ENCODE results near the gene FAM186B.
A peak's percentile ranks its signal among the peaks of the same experiment; 100 is the strongest.
"Not testable (repeated sequence)": the region's sequence is repeated elsewhere in the genome, so short reads cannot be mapped to it uniquely, and the experiment has no call there.

The FAM186B gene

DNA sequence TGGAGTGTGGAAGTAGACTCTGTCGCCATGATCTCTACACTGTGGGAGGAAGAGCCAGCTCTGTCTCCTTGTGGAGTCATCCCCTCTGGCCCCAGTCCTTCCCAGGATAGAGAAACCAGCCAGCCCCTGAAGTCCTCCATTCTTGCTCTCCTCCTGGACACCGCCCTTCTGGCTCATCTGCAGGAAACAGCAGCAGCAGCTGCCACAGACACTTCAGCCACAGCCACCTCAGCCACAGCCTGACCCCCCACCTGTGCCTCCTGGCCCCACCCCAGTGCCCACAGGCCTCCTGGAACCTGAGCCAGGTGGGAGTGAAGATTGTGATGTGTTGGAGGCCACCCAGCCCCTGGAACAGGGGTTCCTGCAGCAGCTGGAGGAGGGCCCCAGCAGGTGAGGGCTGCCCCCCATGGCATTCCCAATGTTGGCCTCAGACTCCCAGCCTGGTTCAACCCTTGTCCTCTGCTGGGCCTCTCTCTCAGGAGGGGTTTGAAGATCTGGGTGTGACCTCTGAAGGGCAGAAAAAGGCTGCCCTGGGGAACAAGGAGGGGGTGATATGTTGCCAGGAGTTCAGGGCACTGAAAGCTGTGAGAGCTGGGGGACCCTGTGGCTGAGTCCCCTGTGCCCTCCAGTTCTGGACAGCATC, 28.4 kb upstream of the FAM186B start:
- DNase-seq = no peak

- DNase-seq = no peak
Measured at GRCh38 chr12:49632986-49633702, 27.7 kb upstream of the FAM186B start.

DNA sequence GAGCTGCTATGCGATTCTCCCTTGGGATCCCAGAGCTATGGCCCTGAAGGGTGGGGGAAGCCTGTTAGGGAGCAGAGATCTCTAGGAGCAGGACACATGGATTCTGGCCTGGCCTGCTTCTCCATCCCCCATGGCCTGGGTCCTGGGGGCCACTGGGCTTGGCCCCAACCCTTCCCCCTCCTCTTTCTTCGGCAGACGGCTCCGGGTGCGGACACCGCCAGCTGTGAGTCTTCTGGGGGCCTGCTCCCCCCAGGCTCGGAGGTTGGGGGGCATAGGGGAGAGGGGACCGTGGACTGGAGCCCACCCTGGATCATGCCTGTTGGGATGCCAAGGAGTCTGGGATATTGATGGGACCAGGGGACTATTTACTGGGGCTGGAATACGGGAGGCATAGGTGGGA, 27.0 kb upstream of the FAM186B start:
- DNase-seq = no peak

DNA sequence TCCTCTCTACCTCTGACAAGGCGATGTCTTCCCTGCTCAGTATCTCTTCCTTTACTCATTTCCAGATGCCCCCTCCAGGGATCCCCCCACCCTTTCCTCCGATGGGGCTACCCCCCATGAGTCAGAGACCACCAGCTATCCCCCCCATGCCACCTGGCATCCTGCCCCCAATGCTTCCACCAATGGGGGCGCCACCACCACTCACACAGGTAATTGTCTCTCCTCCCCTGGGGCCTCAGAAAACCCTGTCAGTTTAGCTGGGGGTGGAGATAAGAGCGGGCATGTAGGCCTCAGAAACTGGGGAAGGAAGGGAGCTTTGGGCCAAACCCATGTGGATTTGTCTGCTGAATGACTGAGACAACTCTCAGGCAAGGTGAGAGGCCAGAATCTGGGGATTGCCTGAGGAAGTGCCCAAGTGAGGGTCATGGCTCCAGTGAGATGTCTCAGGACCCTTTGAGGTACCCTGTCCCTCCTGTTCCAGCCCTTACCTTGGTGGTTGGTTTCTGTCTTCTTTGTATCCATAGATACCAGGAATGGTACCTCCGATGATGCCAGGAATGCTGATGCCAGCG, 26.0 kb upstream of the FAM186B start:
- no peak for DNase-seq

DNA sequence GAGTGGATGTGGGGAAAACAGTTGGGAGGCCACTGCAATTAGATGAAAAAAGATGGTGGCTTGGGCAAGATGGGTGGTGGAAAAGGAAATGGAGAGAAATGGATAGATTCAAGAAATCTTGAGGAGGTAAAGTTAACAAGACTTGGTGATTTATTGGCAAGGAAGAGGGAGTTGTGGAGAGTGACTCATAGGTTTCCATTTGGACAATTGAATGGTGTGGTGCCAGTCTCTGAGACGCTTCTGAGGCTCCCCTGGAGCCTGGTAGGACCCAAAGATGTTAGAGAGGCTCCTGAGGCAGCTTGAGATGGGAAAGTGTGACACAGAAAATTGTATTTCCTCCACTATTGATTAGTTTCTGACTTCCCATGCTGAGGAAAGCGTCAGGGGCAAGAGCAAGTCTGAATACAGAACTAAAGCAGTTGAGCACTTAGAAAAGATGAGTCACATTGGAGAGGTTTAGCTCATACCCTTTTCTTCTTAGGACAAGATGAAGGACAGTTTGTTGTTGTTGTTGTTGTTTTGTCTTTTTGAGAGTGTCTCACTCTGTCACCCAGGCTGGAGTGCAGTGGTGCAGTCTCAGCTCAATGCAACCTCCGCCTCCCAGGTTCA, 22.4 kb upstream of the FAM186B start:
- DNase-seq = no peak

- no peak for DNase-seq
Measured at GRCh38 chr12:49626836-49627235, 21.4 kb upstream of the FAM186B start.

- DNase-seq = no peak
Measured at GRCh38 chr12:49626169-49626835, 20.9 kb upstream of the FAM186B start.

GRCh38 chr12:49624921-49625577, 19.6 kb upstream of the FAM186B start:
- peak; percentile 27 for DNase-seq

- DNase-seq = peak; percentile 66
Measured at GRCh38 chr12:49623142-49623904, 17.9 kb upstream of the FAM186B start, which contains the start of gene PRPF40B. Gene PRPF40B (plus strand): TSS chr12:49623561. CDS start chr12:49623591, 30 bp downstream.

- peak; percentile 31 for DNase-seq
Measured at GRCh38 chr12:49622501-49623141, 17.2 kb upstream of the FAM186B start.

GRCh38 chr12:49621651-49622500, 16.4 kb upstream of the FAM186B start:
- no peak for DNase-seq

GRCh38 chr12:49619286-49619685, 13.8 kb upstream of the FAM186B start:
- DNase-seq = no peak

GRCh38 chr12:49618576-49618975, 13.1 kb upstream of the FAM186B start:
- DNase-seq = no peak

DNA sequence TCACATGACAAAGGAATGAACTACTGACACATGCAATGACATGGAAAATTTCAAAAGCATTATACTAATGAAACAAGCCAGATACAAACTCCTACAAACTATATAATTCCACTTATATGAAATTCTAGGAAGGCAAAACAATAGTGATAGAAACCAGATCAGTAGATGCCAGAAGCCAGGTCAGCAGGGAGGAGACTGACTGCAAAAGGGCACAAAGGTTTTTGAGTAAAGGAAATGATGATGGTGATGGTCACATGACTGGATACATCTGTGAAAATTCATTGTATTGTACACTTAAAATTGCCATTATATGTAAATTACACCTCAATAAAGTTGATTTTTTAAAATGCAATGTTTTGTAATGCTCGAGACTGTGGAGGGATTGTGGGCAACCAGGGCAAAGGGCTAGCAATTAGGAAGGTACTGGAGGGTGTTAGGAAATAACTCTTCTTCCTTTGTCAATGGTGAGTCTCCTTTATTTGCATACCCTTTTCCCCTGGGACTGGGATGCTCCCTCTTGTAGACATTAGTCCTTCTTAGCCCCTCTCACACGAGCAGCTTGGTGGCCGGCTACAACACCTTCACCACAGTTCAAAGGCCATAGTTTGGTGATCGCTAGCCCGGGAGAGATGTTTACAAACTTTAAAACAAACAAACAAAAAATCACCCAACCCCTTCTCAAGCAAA, 11.2 kb upstream of the FAM186B start:
- no peak for DNase-seq

- no peak for DNase-seq
Measured at GRCh38 chr12:49615725-49616124, 10.3 kb upstream of the FAM186B start.

- no peak for DNase-seq
Measured at GRCh38 chr12:49612210-49612609, 6.8 kb upstream of the FAM186B start.

- not testable (repeated sequence) for DNase-seq
Measured at GRCh38 chr12:49610785-49611184, 5.3 kb upstream of the FAM186B start.

DNA sequence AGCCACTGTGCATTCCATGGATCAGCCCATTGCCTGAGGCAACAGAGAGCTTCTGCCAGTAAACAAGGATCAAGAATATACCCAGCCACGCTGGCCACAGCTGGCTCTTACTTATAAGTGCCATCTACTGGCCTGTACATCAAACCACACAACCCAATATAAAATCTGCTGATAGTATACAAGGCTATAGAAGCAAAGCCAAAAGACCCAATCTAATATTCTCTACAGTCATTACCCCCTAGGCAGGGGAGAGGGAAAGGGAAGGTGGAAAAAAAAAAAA, 4.4 kb upstream of the FAM186B start:
- peak; percentile 8 for DNase-seq

- DNase-seq = no peak
Measured at GRCh38 chr12:49609059-49609874, 3.8 kb upstream of the FAM186B start.
